ENCODE results near the gene UBAC1.
"Not testable (repeated sequence)": the region's sequence is repeated elsewhere in the genome, so short reads cannot be mapped to it uniquely, and the experiment has no call there.

UBAC1 gene

DNA sequence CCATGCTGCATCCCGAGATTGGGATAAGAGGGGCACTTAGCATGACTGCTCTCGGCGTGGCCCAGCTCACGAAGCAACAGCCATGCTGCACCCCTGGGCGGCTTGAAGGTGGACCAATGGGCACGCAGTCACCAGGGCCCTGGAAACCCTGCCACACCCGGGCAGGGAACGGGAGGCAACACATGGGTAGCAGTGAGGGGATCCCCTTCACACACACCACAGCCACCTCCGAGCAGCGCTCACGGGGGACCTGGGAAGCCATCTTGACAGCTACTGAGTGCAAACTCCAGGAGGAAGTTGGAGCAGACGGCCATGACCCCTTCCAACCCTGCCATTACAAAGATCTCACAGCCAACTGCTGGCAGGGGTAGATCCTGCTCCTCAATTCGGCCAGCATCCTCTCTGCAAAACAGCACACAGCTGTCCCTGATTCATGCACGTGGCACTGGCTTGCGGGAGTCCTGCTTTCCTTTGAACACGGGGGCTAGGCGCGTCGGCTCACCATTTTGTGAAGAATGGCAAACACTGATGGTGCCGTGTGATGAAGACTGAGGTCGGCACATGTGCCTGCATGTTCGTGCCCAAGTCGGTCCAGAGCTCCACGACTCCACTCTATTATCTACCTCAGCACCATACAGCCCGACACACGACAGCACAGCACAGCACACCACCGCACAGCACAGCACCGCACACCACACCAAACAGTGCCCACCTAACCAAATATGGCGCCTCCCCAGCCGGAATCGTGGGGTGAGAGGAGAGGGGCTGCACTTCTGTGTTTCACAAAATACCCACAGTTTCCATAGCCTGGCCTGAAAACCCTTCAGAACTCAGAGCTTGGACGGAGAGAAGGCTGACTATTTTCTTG lies 5.0 kb downstream of the UBAC1 start:
- no peak for DNase-seq

DNA sequence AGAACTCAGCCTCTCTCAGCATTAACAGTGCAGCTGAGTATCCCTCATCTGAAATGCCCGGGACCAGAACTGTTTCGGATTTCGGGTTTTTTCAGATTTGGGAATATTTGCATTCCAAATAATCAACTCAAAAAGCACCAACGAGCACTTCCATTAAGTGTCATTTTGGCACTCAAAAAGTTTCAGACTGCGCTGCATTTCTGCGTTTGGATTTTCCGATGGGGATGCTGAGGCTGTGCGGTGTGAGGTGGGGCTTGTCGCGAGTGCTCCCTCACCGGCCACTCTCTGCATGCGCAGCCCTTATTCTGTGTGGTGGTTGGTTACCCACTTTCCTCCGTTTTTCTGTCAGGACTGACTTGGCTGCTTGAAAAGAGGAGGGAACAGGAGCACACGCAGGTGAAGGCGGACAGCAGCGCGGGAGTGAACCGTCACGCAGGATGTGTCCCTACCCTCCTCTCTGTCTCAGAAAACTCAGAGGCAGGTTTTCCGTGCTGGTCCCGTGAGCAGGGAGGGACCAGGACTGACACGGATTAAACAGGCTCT lies 8.4 kb downstream of the UBAC1 start:
- DNase-seq: no peak

DNA sequence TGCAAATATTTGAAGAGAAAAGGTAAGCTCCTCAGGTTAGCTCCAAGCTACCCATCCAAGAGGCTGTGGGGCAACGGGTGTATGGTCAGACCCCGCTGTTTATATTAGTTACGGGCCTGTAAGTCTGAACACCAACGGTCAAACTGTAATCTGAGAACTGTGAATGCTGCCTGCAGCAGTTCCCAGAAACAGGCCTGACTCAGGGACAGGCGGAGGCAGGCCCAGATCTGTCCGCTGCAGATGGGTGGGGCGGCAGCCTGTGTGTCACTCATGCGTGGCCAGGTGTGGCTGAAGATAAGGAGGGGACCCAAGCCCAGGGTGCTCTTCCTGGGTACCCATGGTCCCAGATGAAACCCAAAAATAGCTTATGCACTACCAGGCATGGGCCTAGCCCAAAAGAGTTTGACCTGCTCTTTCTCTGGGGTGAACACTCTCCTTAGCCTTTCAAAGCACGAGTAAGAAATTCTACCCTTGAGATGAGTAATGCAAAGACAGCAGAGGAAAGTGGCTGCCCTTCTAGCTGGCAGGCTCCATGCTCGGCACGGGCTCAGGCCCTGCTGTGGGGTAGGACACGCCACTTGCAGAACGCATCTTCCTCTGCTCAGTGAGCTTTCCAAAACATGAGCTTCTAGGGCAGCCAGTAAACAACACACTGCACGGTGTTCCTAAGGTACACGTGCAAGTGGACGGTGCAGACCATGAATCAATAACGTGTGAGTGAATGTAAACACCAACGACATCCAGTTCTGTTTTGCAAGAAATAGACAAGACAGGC lies 9.1 kb downstream of the UBAC1 start:
- DNase-seq: peak; percentile 69

DNA sequence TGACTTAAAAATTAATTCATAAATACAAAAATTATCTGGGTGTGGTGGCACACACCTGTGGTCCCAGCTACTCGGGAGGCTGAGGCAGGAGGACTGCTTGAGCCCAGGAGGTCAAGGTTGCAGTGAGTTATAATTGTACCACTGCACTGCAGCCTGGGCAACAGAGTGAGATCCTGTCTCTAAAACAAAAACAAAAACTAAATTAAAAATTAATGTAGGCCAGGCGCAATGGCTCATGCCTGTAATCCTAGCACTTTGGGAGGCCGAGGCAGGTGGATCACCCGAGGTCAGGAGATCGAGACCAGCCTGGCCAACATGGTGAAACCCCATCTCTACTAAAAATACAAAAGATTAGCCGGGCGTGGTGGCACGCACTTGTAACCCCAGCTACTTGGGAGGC lies 9.9 kb downstream of the UBAC1 start:
- not testable (repeated sequence) for DNase-seq

DNA sequence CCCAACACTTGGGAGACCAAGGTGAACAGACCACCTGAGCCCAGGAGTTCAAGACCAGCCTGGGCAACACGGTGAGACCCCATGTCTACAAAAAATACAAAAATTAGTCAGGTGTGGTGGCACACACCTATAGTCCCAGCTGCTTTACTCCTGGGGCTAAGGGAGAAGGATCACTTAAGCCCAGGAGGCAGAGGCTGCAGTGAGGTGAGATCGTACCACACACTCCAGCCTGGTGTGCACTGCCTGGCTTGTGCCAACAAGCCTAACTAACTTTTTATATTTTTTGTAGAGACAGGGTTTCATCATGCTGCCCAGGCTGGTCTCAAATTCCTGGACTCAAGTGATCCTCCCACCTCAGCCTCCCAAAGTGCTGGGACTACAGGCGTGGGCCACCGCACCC lies 10.3 kb downstream of the UBAC1 start:
- not testable (repeated sequence) for DNase-seq

DNA sequence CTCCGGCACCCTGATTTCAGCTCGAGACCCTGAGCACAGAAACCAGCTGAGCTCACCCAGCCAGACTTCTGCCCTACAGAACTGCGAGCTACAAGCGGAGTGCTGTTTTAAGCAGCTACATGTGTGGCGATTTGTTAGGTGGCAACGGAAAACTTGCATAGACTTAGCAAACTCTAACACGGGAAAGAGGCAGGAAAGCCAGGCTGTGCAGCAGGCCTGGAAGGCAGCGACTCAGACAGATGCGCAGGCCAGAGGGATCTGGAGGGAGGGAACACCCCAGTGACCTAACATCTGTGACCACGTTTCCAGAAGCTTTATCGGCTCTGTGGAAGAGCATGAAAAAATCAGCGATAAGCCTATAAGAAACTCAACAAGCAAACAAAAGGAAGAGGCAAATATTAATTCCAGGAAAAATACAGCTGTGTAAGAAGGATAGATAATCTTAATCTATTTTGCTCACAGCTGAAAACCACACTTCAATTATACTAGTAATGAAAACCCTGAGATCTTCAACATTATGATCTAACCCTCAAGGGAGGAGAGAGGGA lies 11.0 kb downstream of the UBAC1 start:
- no peak for DNase-seq

DNA sequence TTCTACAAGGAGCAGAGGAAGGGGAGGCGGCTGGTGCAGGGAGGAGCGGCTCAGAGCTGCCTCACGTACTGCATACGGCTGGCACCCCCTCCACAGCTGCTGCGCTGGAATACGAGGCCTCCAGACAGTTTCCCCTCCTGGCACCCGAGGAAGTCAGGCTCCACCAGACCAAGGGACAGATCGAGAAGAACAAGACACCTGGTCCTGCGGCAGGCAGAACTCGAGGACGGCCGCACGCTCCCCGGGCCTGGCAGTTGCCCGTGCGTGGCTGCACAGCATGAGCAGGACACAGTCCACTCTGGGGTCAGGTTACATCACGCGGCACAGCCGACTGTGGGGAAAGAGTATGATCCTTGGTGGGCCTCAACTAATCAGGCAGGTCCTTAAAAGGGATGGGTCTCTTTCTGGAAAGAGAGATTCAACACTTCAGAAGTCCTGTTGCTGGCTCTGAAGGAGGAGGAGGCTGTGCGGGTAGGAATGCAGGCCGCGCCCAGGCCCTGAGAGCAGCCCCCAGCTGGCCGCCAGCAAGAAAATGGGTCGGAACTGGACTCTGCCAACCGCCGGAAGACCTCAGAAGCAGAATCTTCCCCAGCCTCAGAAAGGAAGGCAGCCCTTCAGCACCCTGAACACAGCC lies 11.6 kb downstream of the UBAC1 start:
- peak; percentile 20 for DNase-seq

DNA sequence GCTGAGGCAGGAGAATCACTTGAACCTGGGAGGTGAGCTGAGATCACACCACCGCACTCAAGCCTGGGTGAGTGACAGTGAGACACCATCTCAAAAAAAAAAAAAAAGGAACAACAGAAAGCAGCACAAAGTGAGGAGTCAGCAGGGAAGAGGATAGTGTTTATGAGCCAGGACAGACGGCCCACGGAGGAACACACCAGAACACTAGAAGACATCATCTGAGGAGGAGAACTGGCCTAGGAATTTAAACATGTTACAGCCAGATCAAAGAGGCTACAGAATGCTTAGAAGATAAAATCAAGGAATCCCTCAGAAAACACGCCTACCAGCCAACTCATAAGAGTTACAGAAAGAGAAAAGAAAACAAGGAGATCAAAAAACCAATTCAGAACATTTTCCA lies 12.2 kb downstream of the UBAC1 start:
- no peak for DNase-seq

DNA sequence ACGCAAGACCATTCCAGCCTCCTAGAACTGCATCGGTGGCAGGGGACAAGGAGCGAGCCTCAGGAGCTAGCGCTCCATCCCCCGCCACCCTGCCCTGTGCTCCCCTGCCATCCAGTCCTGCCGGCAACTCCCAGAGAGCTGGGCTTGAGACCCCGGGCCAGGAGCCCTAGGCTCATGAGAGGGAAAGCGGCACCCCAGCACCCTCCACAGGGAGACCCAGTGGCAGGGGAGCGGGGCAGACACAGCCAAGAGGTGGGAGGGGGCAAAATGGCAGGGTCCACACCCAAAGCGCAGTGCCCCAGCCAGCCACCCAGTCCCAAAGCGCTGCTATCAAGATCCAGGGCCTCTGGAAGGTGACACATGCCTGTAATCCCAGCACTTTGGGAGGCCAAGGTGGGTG lies 12.7 kb downstream of the UBAC1 start:
- no peak for DNase-seq

DNA sequence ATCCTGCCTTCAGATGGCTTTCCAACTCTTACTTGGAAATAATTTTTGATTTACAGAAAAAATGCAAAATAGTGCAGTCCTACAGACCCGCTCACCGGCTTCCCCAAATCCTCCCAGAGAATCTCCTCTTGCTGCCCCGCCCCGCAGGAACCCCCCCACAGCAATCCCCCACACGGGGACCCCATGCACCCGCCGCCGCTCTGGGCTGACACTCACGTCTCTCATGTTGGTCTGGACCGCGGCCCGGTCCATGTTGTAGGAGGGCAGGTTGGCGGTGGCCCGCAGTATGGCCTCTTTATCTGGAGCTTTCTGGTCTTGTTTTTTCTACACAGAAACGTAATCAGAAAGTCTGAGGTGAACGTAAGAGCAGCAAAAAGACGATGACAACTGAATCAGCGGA lies 13.6 kb downstream of the UBAC1 start:
- no peak for DNase-seq

DNA sequence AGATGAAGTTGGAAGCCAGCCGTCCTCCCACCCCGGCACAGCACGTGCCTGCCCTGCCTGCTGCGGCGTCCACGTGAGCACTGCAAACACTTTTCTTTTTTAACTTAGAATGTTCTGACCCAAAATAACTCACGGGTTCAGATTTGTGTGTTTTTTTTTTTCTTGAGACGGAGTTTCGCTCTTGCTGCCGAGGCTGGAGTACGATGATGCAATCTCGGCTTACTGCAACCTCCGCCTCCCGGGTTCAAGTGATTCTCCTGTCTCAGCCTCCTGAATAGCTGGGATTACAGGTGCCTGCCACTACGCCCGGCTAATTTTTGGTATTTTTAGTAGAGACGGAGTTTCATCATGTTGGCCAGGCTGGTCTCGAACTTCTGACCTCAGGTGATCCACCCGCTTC lies 14.1 kb downstream of the UBAC1 start:
- DNase-seq: not testable (repeated sequence)

DNA sequence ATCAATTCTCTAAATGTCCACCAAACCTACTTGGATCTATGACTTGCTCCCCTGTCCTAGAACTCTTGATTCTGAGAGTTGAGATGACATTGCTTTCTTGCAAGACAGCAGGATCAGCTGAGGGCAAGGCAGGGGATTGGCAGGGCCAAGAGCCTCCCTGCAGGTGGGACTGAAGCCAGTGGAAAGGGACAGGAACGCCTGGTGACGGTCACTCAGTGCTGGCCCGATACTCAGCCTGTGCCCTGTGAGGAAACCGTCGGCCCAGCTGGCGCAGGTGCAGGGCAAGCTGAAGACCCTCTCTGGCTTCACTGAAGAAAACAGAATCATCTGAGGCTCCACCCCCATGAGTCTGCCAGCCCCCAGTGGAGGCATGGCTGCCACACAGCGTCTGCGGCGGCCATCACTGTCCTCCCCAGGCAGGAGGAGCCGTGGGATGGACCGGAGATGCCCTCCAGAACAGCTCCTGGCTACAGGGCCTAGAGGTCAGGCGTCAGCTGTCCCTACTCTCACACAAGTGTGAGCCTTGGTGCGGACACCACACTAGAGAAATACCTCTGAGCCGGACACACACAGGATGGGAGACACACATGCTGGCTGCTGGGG lies 14.7 kb downstream of the UBAC1 start:
- DNase-seq: no peak

DNA sequence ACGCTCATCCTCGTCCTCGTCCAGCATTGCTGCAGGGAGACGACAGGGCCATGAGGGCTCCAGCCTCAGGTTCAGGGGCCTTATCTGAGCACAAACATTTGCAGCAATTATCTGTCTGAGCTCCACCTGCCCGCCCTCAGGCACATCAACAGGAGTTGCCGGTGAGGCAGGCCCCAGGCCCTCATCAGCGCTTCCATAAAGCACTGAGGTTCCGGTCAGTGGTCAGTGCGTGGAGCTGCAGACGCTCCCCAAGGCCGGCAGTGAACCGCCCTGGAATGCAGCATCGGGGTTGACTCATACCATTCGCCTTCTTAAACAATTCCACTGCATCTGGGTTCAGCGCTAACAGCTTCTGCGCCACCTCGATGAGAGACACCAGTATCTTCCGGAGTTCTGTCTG lies 15.2 kb downstream of the UBAC1 start:
- DNase-seq: no peak

DNA sequence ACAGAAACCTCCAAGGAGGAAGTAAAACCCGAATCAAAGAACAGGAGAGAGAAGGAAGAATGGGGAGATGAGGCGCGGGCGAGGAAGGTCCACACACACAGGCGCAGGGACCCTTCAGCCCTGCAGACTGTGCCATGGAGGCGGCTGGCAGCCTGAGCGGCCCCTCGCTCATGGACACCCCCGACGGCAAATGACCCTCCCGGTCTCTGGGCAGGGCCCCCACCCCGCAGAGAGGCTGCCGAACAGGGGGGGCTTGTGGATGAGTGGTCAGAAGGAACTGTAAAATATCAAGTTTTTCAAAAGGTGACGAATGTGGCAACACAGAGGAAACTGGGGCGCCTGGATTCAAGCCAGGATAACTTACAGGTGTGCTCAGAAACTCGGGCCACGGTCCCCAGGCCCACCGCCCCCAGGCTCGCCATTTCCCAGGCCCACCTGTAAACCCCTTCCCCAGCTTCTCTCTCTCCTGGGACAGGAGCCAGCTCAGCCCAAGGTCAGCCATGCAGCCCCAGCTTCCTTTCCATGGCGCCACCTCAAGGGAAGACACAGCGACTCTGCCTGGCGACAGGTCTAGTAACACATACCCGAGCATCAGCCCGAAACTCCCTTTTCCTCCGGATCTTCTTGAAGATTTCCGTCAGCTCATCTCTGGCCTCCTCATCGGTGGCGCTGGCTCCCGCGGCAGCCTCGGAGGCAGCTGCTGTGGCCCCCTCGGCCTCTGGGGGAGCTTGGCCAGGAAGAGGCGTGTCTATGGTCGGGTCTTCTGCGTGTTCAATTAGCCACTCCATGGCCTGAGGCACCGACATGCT lies 16.5 kb downstream of the UBAC1 start:
- DNase-seq: no peak

DNA sequence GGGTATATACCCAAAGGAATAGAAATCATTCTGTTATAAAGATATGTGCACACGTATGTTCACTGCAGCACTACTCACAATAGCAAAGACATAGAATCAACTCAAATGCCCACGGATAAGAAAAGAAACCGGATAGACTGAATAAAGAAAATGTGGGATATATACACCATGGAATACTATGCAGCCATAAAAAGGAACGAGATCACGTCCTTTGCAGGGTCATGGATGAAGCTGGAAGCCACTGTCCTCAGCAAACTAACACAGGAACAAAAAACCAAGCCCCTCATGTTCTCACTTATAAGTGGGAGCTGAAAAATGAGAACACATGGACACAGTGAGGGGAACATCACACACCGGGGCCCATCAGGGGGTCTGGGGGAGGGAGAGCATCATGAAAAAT lies 17.6 kb downstream of the UBAC1 start:
- DNase-seq: not testable (repeated sequence)

DNA sequence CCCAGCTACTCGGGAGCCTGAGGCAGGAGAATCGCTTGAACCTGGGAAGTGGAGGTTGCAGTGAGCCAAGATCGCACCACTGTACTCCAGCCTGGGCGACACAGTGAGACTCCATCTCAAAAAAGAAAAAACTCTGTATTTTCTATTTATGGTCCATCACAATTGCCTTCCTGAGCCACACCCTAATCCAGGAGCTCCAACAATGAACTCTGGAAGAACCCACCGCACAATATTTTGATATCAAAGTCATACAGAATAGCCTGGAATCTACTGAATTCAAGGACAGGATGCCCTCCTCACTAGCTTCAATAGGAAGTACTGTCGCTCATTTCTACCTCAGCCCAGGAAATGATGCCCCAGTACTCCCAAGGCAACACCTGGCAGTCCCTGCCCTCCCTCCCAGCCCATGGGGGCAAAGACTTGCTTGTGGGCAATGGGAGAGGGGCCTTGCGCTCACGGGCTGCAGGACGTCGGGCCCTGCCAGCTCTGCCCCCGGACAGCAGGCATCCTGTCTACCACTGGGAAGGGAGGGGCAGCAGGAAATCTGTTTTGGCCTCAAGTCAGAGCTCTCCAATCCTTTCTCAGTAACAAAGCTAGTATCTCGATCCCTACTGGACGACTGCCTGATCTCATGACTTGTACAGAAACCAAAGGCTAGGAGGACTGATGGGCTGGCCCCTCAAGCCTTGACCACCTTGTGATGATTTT lies 19.7 kb downstream of the UBAC1 start:
- no peak for DNase-seq

DNA sequence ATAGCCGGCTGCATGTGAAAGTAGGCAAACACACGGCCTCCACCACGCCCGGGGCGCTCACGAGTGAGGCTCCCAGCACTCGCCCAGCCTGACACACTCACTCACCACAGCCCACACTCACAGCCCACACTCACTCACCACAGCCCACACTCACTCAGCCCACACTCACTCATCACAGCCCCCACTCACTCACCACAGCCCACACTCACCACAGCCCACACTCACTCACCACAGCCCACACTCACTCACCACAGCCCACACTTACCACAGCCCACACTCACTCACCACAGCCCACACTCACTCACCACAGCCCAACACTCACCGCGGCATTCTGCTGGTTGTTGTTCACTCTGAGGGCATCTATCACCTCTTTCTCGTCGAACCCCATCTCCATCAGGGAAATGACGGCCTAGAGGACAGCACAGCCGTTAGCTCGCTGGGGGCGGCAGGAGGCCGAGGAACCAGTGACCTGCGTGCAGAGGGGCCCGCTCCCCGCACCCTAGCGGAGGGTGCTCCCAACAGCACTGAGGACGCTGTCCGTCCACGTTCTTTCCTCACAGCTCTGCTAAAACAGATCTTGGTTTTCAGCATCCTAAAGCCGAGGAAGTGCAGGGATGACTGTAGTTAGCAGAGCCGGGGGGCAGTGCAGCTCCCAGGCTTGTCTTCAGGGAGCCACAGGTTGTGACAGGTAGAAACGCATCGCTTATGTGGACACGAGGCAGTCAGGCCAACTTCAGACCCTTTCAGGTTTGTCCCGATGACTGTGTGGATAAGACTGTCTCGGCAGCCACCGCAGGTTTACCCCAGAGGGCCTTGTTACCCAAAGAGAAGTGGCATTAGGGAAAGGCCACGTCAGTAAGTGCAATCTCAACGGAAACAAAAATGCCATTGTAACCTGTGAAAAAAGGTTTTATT lies 21.6 kb downstream of the UBAC1 start:
- no peak for DNase-seq

DNA sequence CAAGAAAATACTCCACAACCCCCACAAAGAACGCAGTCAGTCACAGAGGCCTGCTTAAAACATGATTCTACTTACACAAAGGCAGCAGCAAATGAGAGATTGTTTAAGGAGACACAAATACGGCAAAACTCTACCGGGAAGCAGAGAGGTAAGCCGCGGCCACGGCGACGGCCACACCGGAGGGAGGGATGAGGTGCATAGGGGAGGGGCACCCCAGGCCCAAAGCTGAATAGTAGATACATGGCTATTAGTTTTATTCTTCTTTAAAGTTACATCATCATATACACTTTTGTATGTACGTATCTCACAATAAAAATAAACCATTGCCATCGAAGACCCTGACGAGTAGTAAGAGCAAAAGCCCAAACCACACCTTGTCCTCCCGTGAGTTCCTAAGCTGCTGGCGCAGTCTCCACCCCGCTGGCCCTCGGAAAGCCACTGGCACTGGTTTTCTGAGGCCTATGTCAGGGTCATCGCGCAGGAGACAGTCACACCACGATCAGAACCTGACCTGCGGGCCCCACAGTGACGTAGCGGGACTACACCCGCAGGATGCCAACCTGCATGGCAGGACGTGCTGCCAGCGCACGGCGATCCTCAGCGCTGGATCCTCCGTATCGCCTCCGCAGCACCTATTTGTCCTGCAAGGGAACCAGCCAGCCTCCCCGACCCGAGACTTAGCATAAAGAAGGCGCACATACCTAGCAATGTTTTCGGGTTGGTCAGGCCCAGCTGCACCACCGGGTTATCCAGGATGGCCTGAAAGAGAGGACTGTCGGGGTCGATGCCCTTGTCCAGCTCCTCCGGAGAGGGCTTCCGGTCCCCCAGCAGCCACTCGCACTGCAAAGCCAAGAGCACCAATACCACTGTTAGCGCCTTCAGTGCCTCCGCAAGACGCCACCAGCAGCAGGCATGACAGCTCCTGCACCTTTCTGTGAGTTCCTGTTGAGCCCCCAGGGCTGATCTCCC lies 23.4 kb downstream of the UBAC1 start:
- no peak for DNase-seq

DNA sequence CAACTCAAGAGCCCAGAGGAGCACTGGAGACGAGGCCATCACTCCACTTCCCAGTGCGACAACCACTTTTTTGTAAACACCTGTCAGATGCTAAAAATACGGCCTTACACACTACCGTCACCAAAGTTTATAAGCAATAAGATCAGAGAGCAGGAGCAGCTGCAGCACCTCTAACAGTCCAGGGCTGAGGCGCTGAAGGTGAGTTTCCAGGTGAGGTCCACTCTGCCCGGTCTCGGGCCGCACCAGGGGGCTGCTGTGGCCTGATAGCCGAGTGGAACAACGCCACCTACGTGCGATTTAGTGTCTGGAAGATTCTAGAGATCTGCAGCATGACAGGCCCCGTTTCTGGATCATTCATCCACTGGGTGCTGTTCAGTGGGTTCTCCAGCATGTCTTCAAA lies 28.1 kb downstream of the UBAC1 start:
- no peak for DNase-seq

All from eye (tissue), 1 donor.